WTC11 (cell line): ENCODE results near the gene OPTC. TPM values are rescaled to one million over a fixed set of nuclear protein-coding genes. Genes with fewer than 3 reads are reported as not detected.

Source experiments
- ATAC-seq: fragments of 200-7000 bp; cut with Tn5 transposase; 2 replicates; pipeline ENCODE4 v1.10.0; 2021; ENCODE audit warnings: mild to moderate bottlenecking, moderate library complexity
- Bru-seq: library from RNA; stranded (reverse); fragments of 400-500 nt; gene quantifications from one replicate; lab custom pipeline; 2021; lab: Mats Ljungman, UMichigan
- CTCF ChIA-PET: fragments of 300-600 bp; sonication (Branson Sonifier 250); formaldehyde crosslinking; loops from one replicate; lab custom pipeline; 2021; ENCODE audit warnings: antibody characterized with exemption; lab: Charles Lee
- POLR2A ChIA-PET: fragments of 350-600 bp; sonication (Branson Sonifier 250); formaldehyde crosslinking; loops from one replicate; lab custom pipeline; 2021; ENCODE audit warnings: antibody characterized with exemption; lab: Charles Lee
- DNase-seq: peaks from one replicate; pipeline ENCODE4 v3.0.0; 2021; ENCODE audit warnings: low spot score
- H3K27ac Mint-ChIP-seq: 2 replicates; pipeline ENCODE4 v1.8.0; 2021; ENCODE audit warnings: mixed read lengths
- H3K27me3 Mint-ChIP-seq: 2 replicates; pipeline ENCODE4 v1.8.0; 2021; ENCODE audit warnings: low read depth, mild to moderate bottlenecking, moderate library complexity, mixed read lengths
- H3K36me3 Mint-ChIP-seq: 2 replicates; pipeline ENCODE4 v1.8.0; 2021; ENCODE audit warnings: mixed read lengths
- H3K4me1 Mint-ChIP-seq: 2 replicates; pipeline ENCODE4 v1.8.0; 2022; ENCODE audit warnings: mixed read lengths
- H3K4me3 Mint-ChIP-seq: 2 replicates; pipeline ENCODE4 v1.8.0; 2021; ENCODE audit warnings: mild to moderate bottlenecking, moderate library complexity, mixed read lengths
- H3K9me3 Mint-ChIP-seq: 2 replicates; pipeline ENCODE4 v1.8.0; 2021; ENCODE audit warnings: mixed read lengths
- ELF4 ChIP-seq: sonication (generic); formaldehyde crosslinking; IDR thresholded peaks from 2 replicates; pipeline ENCODE4 v1.8.1; 2022; ENCODE audit warnings: low read depth, mild to moderate bottlenecking, moderate library complexity, missing genetic modification reagents
- ESRRA ChIP-seq: sonication (generic); formaldehyde crosslinking; IDR thresholded peaks from 2 replicates; pipeline ENCODE4 v1.8.1; 2022; ENCODE audit warnings: mild to moderate bottlenecking, missing genetic modification reagents, borderline replicate concordance
- GTF2I ChIP-seq: fragments of 250-450 bp; sonication (Bioruptor Pico); conservative IDR thresholded peaks from 2 replicates; pipeline ENCODE4 v1.4.0; 2021; ENCODE audit warnings: mild to moderate bottlenecking
- HMGA2 ChIP-seq: fragments of 250-450 bp; sonication (Bioruptor Pico); IDR thresholded peaks from 2 replicates; pipeline ENCODE4 v1.4.0; 2021; ENCODE audit warnings: mild to moderate bottlenecking, moderate library complexity
- JUN ChIP-seq: sonication (generic); formaldehyde crosslinking; IDR thresholded peaks from 2 replicates; pipeline ENCODE4 v1.8.0; 2023; ENCODE audit warnings: mild to moderate bottlenecking, missing genetic modification reagents
- KAT7 ChIP-seq: sonication (generic); formaldehyde crosslinking; IDR thresholded peaks from 2 replicates; pipeline ENCODE4 v1.8.1; 2023; ENCODE audit warnings: missing genetic modification reagents, mild to moderate bottlenecking, borderline replicate concordance
- NFATC4 ChIP-seq: fragments of 250-450 bp; sonication (Bioruptor Pico); IDR thresholded peaks from 2 replicates; pipeline ENCODE4 v1.9.0; 2021; ENCODE audit warnings: mild to moderate bottlenecking
- SMAD4 ChIP-seq: sonication (generic); formaldehyde crosslinking; IDR thresholded peaks from 2 replicates; pipeline ENCODE4 v1.8.0; 2022; ENCODE audit warnings: mild to moderate bottlenecking, missing genetic modification reagents
- ZNF396 ChIP-seq: fragments of 250-450 bp; sonication (Bioruptor Pico); IDR thresholded peaks from 2 replicates; pipeline ENCODE4 v1.8.0; 2021; ENCODE audit warnings: mild to moderate bottlenecking, moderate library complexity, borderline replicate concordance
- long read RNA-seq, 3 experiments: library from RNA in 1 of 3; library from capped mRNA in 1 of 3; library from polyadenylated mRNA in 1 of 3; unstranded in 2 of 3; stranded (forward) in 1 of 3; transcript quantifications; one replicate each; pipeline ENCODE4 v2.0.0, GENCODE V29; 2021
- total RNA-seq: library from RNA; stranded (reverse); gene quantifications from 3 replicates; pipeline ENCODE4 v1.2.3, GENCODE V29; 2021
- TF ChIP-seq, protein P1 (sequence below): sonication (generic); formaldehyde crosslinking; IDR thresholded peaks from 2 replicates; pipeline ENCODE4 v1.8.1; 2022; ENCODE audit warnings: low read depth, mild to moderate bottlenecking, moderate library complexity, missing genetic modification reagents, borderline replicate concordance
- TF ChIP-seq, protein P2 (sequence below): fragments of 200-600 bp; IDR thresholded peaks from 2 replicates; pipeline ENCODE4 v1.8.0; 2022; ENCODE audit warnings: antibody characterized with exemption
- TF ChIP-seq, protein P3 (sequence below): sonication (generic); formaldehyde crosslinking; IDR thresholded peaks from 2 replicates; pipeline ENCODE4 v1.8.0; 2022; ENCODE audit warnings: missing genetic modification reagents
- TF ChIP-seq, protein P4 (sequence below): fragments of 250-450 bp; sonication (Bioruptor Pico); IDR thresholded peaks from 2 replicates; pipeline ENCODE4 v1.9.0; 2021; ENCODE audit warnings: mild to moderate bottlenecking, borderline replicate concordance
- TF ChIP-seq, protein P5 (sequence below): sonication (generic); formaldehyde crosslinking; IDR thresholded peaks from 2 replicates; pipeline ENCODE4 v1.8.1; 2023; ENCODE audit warnings: mild to moderate bottlenecking, missing genetic modification reagents, borderline replicate concordance
- TF ChIP-seq, protein P6 (sequence below): fragments of 250-450 bp; sonication (Bioruptor Pico); IDR thresholded peaks from 2 replicates; pipeline ENCODE4 v1.9.0; 2021; ENCODE audit warnings: mild to moderate bottlenecking

OPTC gene, protein sequence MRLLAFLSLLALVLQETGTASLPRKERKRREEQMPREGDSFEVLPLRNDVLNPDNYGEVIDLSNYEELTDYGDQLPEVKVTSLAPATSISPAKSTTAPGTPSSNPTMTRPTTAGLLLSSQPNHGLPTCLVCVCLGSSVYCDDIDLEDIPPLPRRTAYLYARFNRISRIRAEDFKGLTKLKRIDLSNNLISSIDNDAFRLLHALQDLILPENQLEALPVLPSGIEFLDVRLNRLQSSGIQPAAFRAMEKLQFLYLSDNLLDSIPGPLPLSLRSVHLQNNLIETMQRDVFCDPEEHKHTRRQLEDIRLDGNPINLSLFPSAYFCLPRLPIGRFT
- total RNA-seq (0.55 to 1.2 TPM (median 0.76 TPM) in 3 replicates), Bru-seq, nascent RNA (percentile 16 among the genes with signal in this experiment)
- long read RNA-seq, experiment 1 = 0 reads
- long read RNA-seq, experiment 2, partial matches to known transcripts = 0 of 2 reads
- long read RNA-seq, experiment 2, other reads (novel, unspliced or antisense) = 1 of 2 reads
- long read RNA-seq, experiment 3, partial matches to known transcripts = 0 of 1 reads
- long read RNA-seq, experiment 3, other reads (novel, unspliced or antisense) = 0 of 1 reads

DNA sequence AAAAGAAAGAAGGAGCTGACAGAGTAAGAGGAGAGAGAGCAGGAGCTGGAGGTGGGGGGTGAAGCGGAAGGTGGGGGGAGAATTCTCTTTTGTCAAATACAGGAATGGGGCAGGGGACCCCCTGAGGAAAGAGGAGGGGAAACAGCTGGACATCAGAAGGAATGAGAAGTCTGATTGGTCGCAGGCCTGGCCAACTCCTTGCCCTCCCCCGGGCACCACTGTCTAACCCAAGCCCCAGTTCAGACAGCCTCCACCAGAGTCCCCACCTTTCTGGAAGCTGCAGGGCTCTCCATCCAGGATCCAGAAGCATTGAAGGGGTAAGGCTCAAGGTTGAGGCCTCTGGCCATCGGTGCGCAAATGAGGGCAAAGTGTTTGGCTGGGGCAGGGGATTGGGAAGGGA, at the start of gene OPTC:
Gene OPTC (plus strand): TSS at position 253 of the 400 bp plus-strand sequence. CDS start 1,853 bp downstream, outside the sequence.
- Mint-ChIP-seq H3K27ac (no peak within 1 kb of the TSS), H3K36me3 (no peaks in the 10 kb centered on the region), H3K4me3 (no peak within 1 kb of the TSS), H3K4me1 (peaks cover 23% of the 10 kb centered on the region), H3K27me3 (peaks cover 3% of the 10 kb centered on the region), H3K9me3 (no peaks in the 10 kb centered on the region)
- ATAC-seq (peak; percentile 55), DNase-seq (no peak)
- POLR2A ChIA-PET = interaction anchor here (0.6 kb wide), 1 partner anchor 438 kb away, joined by 4 read pairs; no protein-coding TSS in a partner anchor
- CTCF ChIA-PET = interaction anchor here (0.5 to 1.6 kb wide), 12 partner anchors 10 to 426 kb away, joined by 3 to 11 read pairs (median 4); no protein-coding TSS in a partner anchor
- TF ChIP-seq ESRRA (CRISPR knock-in tag) (no peak), ZNF396 (CRISPR knock-in tag) (no peak), HMGA2 (no peak), KAT7 (CRISPR knock-in tag) (no peak), ELF4 (CRISPR knock-in tag) (no peak), GTF2I (no peak), SMAD4 (no peak), NFATC4 (no peak), JUN (no peak)
- TF ChIP-seq, protein P1, sequence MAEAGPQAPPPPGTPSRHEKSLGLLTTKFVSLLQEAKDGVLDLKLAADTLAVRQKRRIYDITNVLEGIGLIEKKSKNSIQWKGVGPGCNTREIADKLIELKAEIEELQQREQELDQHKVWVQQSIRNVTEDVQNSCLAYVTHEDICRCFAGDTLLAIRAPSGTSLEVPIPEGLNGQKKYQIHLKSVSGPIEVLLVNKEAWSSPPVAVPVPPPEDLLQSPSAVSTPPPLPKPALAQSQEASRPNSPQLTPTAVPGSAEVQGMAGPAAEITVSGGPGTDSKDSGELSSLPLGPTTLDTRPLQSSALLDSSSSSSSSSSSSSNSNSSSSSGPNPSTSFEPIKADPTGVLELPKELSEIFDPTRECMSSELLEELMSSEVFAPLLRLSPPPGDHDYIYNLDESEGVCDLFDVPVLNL (CRISPR knock-in tag) = no peak
- TF ChIP-seq, protein P2, sequence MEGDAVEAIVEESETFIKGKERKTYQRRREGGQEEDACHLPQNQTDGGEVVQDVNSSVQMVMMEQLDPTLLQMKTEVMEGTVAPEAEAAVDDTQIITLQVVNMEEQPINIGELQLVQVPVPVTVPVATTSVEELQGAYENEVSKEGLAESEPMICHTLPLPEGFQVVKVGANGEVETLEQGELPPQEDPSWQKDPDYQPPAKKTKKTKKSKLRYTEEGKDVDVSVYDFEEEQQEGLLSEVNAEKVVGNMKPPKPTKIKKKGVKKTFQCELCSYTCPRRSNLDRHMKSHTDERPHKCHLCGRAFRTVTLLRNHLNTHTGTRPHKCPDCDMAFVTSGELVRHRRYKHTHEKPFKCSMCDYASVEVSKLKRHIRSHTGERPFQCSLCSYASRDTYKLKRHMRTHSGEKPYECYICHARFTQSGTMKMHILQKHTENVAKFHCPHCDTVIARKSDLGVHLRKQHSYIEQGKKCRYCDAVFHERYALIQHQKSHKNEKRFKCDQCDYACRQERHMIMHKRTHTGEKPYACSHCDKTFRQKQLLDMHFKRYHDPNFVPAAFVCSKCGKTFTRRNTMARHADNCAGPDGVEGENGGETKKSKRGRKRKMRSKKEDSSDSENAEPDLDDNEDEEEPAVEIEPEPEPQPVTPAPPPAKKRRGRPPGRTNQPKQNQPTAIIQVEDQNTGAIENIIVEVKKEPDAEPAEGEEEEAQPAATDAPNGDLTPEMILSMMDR = no peak
- TF ChIP-seq, protein P3, sequence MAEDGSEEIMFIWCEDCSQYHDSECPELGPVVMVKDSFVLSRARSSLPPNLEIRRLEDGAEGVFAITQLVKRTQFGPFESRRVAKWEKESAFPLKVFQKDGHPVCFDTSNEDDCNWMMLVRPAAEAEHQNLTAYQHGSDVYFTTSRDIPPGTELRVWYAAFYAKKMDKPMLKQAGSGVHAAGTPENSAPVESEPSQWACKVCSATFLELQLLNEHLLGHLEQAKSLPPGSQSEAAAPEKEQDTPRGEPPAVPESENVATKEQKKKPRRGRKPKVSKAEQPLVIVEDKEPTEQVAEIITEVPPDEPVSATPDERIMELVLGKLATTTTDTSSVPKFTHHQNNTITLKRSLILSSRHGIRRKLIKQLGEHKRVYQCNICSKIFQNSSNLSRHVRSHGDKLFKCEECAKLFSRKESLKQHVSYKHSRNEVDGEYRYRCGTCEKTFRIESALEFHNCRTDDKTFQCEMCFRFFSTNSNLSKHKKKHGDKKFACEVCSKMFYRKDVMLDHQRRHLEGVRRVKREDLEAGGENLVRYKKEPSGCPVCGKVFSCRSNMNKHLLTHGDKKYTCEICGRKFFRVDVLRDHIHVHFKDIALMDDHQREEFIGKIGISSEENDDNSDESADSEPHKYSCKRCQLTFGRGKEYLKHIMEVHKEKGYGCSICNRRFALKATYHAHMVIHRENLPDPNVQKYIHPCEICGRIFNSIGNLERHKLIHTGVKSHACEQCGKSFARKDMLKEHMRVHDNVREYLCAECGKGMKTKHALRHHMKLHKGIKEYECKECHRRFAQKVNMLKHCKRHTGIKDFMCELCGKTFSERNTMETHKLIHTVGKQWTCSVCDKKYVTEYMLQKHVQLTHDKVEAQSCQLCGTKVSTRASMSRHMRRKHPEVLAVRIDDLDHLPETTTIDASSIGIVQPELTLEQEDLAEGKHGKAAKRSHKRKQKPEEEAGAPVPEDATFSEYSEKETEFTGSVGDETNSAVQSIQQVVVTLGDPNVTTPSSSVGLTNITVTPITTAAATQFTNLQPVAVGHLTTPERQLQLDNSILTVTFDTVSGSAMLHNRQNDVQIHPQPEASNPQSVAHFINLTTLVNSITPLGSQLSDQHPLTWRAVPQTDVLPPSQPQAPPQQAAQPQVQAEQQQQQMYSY (CRISPR knock-in tag) = no peak
- TF ChIP-seq, protein P4, sequence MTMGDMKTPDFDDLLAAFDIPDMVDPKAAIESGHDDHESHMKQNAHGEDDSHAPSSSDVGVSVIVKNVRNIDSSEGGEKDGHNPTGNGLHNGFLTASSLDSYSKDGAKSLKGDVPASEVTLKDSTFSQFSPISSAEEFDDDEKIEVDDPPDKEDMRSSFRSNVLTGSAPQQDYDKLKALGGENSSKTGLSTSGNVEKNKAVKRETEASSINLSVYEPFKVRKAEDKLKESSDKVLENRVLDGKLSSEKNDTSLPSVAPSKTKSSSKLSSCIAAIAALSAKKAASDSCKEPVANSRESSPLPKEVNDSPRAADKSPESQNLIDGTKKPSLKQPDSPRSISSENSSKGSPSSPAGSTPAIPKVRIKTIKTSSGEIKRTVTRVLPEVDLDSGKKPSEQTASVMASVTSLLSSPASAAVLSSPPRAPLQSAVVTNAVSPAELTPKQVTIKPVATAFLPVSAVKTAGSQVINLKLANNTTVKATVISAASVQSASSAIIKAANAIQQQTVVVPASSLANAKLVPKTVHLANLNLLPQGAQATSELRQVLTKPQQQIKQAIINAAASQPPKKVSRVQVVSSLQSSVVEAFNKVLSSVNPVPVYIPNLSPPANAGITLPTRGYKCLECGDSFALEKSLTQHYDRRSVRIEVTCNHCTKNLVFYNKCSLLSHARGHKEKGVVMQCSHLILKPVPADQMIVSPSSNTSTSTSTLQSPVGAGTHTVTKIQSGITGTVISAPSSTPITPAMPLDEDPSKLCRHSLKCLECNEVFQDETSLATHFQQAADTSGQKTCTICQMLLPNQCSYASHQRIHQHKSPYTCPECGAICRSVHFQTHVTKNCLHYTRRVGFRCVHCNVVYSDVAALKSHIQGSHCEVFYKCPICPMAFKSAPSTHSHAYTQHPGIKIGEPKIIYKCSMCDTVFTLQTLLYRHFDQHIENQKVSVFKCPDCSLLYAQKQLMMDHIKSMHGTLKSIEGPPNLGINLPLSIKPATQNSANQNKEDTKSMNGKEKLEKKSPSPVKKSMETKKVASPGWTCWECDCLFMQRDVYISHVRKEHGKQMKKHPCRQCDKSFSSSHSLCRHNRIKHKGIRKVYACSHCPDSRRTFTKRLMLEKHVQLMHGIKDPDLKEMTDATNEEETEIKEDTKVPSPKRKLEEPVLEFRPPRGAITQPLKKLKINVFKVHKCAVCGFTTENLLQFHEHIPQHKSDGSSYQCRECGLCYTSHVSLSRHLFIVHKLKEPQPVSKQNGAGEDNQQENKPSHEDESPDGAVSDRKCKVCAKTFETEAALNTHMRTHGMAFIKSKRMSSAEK (CRISPR knock-in tag) = no peak
- TF ChIP-seq, protein P5, sequence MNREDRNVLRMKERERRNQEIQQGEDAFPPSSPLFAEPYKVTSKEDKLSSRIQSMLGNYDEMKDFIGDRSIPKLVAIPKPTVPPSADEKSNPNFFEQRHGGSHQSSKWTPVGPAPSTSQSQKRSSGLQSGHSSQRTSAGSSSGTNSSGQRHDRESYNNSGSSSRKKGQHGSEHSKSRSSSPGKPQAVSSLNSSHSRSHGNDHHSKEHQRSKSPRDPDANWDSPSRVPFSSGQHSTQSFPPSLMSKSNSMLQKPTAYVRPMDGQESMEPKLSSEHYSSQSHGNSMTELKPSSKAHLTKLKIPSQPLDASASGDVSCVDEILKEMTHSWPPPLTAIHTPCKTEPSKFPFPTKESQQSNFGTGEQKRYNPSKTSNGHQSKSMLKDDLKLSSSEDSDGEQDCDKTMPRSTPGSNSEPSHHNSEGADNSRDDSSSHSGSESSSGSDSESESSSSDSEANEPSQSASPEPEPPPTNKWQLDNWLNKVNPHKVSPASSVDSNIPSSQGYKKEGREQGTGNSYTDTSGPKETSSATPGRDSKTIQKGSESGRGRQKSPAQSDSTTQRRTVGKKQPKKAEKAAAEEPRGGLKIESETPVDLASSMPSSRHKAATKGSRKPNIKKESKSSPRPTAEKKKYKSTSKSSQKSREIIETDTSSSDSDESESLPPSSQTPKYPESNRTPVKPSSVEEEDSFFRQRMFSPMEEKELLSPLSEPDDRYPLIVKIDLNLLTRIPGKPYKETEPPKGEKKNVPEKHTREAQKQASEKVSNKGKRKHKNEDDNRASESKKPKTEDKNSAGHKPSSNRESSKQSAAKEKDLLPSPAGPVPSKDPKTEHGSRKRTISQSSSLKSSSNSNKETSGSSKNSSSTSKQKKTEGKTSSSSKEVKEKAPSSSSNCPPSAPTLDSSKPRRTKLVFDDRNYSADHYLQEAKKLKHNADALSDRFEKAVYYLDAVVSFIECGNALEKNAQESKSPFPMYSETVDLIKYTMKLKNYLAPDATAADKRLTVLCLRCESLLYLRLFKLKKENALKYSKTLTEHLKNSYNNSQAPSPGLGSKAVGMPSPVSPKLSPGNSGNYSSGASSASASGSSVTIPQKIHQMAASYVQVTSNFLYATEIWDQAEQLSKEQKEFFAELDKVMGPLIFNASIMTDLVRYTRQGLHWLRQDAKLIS (CRISPR knock-in tag) = no peak
- TF ChIP-seq, protein P6, sequence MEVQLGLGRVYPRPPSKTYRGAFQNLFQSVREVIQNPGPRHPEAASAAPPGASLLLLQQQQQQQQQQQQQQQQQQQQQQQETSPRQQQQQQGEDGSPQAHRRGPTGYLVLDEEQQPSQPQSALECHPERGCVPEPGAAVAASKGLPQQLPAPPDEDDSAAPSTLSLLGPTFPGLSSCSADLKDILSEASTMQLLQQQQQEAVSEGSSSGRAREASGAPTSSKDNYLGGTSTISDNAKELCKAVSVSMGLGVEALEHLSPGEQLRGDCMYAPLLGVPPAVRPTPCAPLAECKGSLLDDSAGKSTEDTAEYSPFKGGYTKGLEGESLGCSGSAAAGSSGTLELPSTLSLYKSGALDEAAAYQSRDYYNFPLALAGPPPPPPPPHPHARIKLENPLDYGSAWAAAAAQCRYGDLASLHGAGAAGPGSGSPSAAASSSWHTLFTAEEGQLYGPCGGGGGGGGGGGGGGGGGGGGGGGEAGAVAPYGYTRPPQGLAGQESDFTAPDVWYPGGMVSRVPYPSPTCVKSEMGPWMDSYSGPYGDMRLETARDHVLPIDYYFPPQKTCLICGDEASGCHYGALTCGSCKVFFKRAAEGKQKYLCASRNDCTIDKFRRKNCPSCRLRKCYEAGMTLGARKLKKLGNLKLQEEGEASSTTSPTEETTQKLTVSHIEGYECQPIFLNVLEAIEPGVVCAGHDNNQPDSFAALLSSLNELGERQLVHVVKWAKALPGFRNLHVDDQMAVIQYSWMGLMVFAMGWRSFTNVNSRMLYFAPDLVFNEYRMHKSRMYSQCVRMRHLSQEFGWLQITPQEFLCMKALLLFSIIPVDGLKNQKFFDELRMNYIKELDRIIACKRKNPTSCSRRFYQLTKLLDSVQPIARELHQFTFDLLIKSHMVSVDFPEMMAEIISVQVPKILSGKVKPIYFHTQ = no peak
